IMR-90 (cell line): ENCODE measurements around the gene MTIF2.

ENCODE experiments used
- CEBPB ChIP-seq: IDR thresholded peaks from 2 replicates; pipeline ENCODE4 v1.6.1; 2012; ENCODE audit warnings: low read depth, low read length, improper control_type of control experiment
- MAFK ChIP-seq: IDR thresholded peaks from 2 replicates; pipeline ENCODE4 v1.6.1; 2012; ENCODE audit warnings: low read depth, low read length, improper control_type of control experiment
- MAZ ChIP-seq: IDR thresholded peaks from 2 replicates; pipeline ENCODE4 v1.6.1; 2012; ENCODE audit warnings: low read depth, mild to moderate bottlenecking, low read length, improper control_type of control experiment, moderate library complexity, borderline replicate concordance
- MXI1 ChIP-seq: IDR thresholded peaks from 2 replicates; pipeline ENCODE4 v1.6.1; 2012; ENCODE audit warnings: low read depth, mild to moderate bottlenecking, low read length, moderate library complexity, borderline replicate concordance
- NFE2L2 ChIP-seq: fragments of 150-350 bp; IDR thresholded peaks from 2 replicates; pipeline ENCODE4 v1.6.1; 2016; ENCODE audit warnings: low read depth, mild to moderate bottlenecking, low read length
- POLR2A ChIP-seq: IDR thresholded peaks from 2 replicates; pipeline ENCODE4 v1.6.1; 2012; ENCODE audit warnings: mild to moderate bottlenecking, low read depth, low read length
- RAD21 ChIP-seq: IDR thresholded peaks from 2 replicates; pipeline ENCODE4 v1.6.1; 2012; ENCODE audit warnings: low read length, improper control_type of control experiment
- RCOR1 ChIP-seq: IDR thresholded peaks from 2 replicates; pipeline ENCODE4 v1.6.1; 2012; ENCODE audit warnings: mild to moderate bottlenecking, low read length, improper control_type of control experiment; ENCODE audit not compliant: insufficient replicate concordance
- RFX5 ChIP-seq: IDR thresholded peaks from 2 replicates; pipeline ENCODE4 v1.8.0; 2012; ENCODE audit warnings: low read depth, mild to moderate bottlenecking, low read length, moderate library complexity
- TF ChIP-seq, protein P1 (sequence below): conservative IDR thresholded peaks from 2 replicates; pipeline ENCODE4 v1.5.1; 2012; ENCODE audit warnings: mild to moderate bottlenecking, low read depth, low read length, improper control_type of control experiment
- TF ChIP-seq, protein P2 (sequence below): fragments of 150-350 bp; IDR thresholded peaks from 2 replicates; pipeline ENCODE4 v1.6.1; 2016; ENCODE audit warnings: low read depth, mild to moderate bottlenecking, low read length, moderate library complexity, borderline replicate concordance

DNA sequence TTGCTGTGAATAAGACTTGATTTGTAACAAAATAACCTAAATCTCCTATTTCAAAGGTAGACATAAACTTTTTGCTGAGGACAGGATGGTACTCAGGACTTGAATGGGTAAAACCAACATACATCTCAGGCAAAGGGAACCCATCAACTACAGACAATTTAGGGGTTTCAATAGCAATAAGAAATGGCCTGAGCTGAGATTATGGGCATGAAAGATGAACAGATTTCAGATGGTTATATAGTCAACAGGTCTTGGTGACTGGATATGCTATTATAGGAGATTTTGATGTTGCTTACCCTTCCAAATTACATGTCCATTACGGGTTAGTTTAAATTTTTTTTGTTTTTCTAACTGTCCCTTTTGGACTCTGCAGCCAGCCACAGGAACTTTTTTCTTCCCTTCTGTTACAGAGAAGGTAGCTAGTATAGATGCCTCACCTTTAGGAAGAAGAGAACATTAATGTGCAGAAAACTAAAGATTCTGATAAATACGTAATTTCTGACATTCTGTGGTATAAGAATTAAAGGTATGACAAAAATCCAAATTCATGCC is 32.0 kb downstream of the MTIF2 start:
- no peak for TF ChIP-seq CEBPB
- TF ChIP-seq, protein P1, sequence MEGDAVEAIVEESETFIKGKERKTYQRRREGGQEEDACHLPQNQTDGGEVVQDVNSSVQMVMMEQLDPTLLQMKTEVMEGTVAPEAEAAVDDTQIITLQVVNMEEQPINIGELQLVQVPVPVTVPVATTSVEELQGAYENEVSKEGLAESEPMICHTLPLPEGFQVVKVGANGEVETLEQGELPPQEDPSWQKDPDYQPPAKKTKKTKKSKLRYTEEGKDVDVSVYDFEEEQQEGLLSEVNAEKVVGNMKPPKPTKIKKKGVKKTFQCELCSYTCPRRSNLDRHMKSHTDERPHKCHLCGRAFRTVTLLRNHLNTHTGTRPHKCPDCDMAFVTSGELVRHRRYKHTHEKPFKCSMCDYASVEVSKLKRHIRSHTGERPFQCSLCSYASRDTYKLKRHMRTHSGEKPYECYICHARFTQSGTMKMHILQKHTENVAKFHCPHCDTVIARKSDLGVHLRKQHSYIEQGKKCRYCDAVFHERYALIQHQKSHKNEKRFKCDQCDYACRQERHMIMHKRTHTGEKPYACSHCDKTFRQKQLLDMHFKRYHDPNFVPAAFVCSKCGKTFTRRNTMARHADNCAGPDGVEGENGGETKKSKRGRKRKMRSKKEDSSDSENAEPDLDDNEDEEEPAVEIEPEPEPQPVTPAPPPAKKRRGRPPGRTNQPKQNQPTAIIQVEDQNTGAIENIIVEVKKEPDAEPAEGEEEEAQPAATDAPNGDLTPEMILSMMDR = no peak
- TF ChIP-seq POLR2A = no peak
- no peak for TF ChIP-seq RCOR1
- TF ChIP-seq, protein P2, sequence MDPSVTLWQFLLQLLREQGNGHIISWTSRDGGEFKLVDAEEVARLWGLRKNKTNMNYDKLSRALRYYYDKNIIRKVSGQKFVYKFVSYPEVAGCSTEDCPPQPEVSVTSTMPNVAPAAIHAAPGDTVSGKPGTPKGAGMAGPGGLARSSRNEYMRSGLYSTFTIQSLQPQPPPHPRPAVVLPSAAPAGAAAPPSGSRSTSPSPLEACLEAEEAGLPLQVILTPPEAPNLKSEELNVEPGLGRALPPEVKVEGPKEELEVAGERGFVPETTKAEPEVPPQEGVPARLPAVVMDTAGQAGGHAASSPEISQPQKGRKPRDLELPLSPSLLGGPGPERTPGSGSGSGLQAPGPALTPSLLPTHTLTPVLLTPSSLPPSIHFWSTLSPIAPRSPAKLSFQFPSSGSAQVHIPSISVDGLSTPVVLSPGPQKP = no peak
- no peak for TF ChIP-seq NFE2L2
- no peak for TF ChIP-seq MXI1
- no peak for TF ChIP-seq RAD21
- no peak for TF ChIP-seq MAZ
- TF ChIP-seq MAFK = no peak
- no peak for TF ChIP-seq RFX5
